GM10266 (cell line): ENCODE results near the gene RUNDC3A.
"Not testable (repeated sequence)": the region's sequence is repeated elsewhere in the genome, so short reads cannot be mapped to it uniquely, and the experiment has no call there.

Source experiments
- DNase-seq: peaks from one replicate; pipeline ENCODE4 v3.0.0; 2012; ENCODE audit errors: extremely low spot score
- TF ChIP-seq, protein P1 (sequence below): IDR thresholded peaks from 2 replicates; pipeline ENCODE4 v1.5.1; 2012; ENCODE audit warnings: mild to moderate bottlenecking, low read depth; ENCODE audit not compliant: control insufficient read depth, insufficient read depth; ENCODE audit errors: missing control alignments

The RUNDC3A gene

DNA sequence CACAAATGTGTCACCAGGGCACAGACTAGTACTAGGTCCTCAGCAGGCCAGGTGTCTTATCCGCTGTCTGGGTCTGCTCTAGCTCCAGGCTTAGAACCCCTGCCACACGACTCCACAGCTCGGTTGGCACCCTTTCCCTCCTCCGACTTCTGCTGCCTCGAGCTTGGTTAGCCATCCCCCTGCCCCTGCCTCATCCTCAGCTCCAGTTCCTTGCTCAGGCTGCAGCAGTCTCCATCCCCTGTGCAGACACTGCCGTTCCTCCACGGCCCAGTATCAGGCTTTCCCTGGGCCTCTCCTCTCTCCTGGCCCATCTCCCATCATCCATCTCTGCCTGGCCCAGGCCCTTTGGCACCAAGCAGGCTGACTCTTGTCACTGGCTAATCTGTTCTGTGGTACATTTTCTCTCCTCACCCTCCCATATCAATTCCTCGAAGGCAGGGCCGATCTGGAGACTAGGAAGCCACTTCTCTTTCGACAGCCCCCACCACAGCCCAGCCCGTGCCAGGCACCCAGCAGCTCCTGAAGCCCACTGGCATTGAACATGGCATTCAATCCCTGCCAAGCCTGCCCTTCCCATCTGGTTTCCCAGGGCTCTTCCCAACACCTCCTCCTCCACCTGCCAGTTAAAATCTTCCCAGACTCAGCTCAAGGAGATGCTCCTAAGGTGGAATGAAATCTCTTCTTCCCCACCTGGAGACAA lies 35.3 kb downstream of the RUNDC3A start:
- DNase-seq = no peak
- TF ChIP-seq, protein P1, sequence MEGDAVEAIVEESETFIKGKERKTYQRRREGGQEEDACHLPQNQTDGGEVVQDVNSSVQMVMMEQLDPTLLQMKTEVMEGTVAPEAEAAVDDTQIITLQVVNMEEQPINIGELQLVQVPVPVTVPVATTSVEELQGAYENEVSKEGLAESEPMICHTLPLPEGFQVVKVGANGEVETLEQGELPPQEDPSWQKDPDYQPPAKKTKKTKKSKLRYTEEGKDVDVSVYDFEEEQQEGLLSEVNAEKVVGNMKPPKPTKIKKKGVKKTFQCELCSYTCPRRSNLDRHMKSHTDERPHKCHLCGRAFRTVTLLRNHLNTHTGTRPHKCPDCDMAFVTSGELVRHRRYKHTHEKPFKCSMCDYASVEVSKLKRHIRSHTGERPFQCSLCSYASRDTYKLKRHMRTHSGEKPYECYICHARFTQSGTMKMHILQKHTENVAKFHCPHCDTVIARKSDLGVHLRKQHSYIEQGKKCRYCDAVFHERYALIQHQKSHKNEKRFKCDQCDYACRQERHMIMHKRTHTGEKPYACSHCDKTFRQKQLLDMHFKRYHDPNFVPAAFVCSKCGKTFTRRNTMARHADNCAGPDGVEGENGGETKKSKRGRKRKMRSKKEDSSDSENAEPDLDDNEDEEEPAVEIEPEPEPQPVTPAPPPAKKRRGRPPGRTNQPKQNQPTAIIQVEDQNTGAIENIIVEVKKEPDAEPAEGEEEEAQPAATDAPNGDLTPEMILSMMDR = no peak

GRCh38 chr17:44344939-44345453 lies 36.6 kb downstream of the RUNDC3A start, which contains the start of gene GRN:
GRN (plus strand) TSS chr17:44345302; CDS start chr17:44349165, 3,863 bp downstream.
- TF ChIP-seq, protein P1 = no peak
- DNase-seq = peak; percentile 95

DNA sequence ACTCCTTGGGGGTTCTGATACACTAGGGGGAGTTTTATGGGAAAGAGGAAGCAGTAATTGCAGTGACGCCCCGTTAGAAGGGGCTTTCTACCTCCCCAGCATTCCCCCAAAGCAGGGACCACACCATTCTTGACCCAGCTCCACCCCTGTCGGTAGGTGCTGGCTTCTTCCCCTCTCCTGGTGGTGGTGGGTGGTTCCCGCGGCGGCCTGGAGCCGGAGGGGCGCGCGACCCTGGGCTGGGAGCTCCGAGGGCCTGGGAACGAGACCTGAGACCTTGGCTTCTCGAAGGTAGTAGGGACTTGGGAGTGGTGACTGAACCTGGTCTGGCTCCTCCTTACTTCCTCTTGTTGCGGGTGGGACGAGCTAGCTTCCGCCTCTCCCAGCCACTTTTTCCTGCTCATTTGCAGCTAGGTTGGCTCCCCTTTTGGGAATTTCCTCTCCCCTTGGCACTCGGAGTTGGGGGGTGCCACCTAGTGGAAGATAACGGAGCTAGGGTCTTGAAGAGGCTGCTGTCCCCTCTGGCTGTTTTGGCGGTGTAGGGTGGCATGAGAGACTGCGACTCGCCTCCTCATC lies 37.1 kb downstream of the RUNDC3A start:
- TF ChIP-seq, protein P1 = peak; percentile 77
- peak; percentile 54 for DNase-seq

GRCh38 chr17:44346064-44346844 lies 37.9 kb downstream of the RUNDC3A start:
- DNase-seq = no peak
- TF ChIP-seq, protein P1 = peak; percentile 10

DNA sequence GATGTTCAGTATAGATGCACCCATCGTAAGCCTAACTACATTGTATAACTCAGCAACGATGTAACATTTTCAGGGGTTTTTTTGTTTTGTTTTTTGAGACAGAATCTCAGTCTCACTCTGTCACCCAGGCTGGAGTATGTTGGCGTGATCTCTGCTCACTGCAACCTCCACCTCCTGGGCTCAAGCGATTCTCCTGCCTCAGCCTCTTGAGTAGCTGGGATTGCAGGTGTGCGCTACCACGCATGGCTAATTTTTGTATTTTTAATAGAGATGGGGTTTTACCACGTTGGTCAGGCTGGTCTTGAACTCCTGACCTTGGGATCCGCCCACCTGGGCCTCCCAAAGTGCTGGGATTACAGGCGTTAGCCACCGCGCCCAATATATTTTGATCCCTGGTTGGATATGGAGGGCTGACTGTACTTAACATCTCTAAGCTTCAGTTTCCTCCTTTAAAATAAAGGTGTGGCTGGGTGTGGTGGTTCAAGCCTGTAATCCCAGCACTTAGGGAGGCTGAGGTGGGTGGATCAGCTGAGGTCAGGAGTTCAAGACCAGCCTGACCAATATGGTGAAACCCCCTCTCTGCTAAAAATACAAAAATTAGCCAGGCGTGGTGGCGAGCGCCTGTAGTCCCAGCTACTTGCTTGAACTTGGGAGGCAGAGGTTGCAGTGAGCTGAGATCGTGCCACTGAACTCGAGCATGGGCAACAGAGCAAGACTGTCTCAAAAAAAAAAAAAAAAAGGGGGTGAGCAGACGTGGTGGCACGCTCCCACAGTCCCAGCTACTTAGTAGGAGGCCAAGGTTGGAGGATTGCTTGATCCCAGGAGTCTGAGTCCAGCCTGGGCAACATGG lies 39.0 kb downstream of the RUNDC3A start:
- not testable (repeated sequence) for DNase-seq

- peak; percentile 82 for DNase-seq
Measured at GRCh38 chr17:44348234-44348987, 40.0 kb downstream of the RUNDC3A start.

More at GRCh38 chr17:44348234-44348987, 40.0 kb downstream of the RUNDC3A start:
- TF ChIP-seq, protein P1 = no peak
